A673 (cell line): ENCODE measurements around the gene USP2. TPM values are rescaled to one million over a fixed set of nuclear protein-coding genes. Genes with fewer than 3 reads are reported as not detected.

ENCODE experiments used
- BruUV-seq: library from RNA; stranded (reverse); fragments of 400-500 nt; replicated peaks from 2 replicates; lab custom pipeline; 2021; lab: Mats Ljungman, UMichigan
- CTCF ChIA-PET: fragments of 300-600 bp; sonication (Branson Sonifier 250); formaldehyde crosslinking; loops from one replicate; lab custom pipeline; 2022; ENCODE audit warnings: antibody characterized with exemption; lab: Charles Lee
- POLR2A ChIA-PET: fragments of 300-600 bp; sonication (Branson Sonifier 250); formaldehyde crosslinking; loops from one replicate; lab custom pipeline; 2022; ENCODE audit warnings: antibody characterized with exemption; ENCODE audit not compliant: low non-redundant PET; lab: Charles Lee
- DNase-seq: peaks from one replicate; pipeline ENCODE4 v3.0.0-alpha.2; 2015; ENCODE audit warnings: low spot score
- H3K27ac ChIP-seq: fragments of 200-600 bp; sonication (generic); 2 replicates; pipeline ENCODE4 v1.5.1; 2016; ENCODE audit warnings: mixed run types, low read depth, mild to moderate bottlenecking, mixed read lengths, antibody characterized with exemption, low read length; ENCODE audit not compliant: poor library complexity, severe bottlenecking
- H3K27me3 ChIP-seq: fragments of 200-600 bp; sonication (generic); replicated peaks from 2 replicates; pipeline ENCODE4 v1.6.1; 2017; ENCODE audit warnings: mixed run types, low read depth, mild to moderate bottlenecking, mixed read lengths, antibody characterized with exemption, low read length; ENCODE audit not compliant: insufficient read depth, poor library complexity
- H3K36me3 ChIP-seq: fragments of 200-600 bp; sonication (generic); 2 replicates; pipeline ENCODE4 v1.6.1; 2016; ENCODE audit warnings: mixed run types, mild to moderate bottlenecking, mixed read lengths, antibody characterized with exemption, low read length; ENCODE audit not compliant: insufficient read depth, poor library complexity, severe bottlenecking
- H3K4me1 ChIP-seq: fragments of 200-600 bp; sonication (generic); 2 replicates; pipeline ENCODE4 v1.6.1; 2017; ENCODE audit warnings: mixed run types, mild to moderate bottlenecking, mixed read lengths, antibody characterized with exemption, low read length; ENCODE audit not compliant: insufficient read depth, poor library complexity, severe bottlenecking
- H3K4me3 ChIP-seq: fragments of 200-600 bp; sonication (generic); 2 replicates; pipeline ENCODE4 v1.5.1; 2016; ENCODE audit warnings: low read depth, mixed run types, mild to moderate bottlenecking, mixed read lengths, low read length; ENCODE audit not compliant: poor library complexity, severe bottlenecking
- H3K9me3 ChIP-seq: fragments of 200-600 bp; sonication (generic); 2 replicates; pipeline ENCODE4 v1.6.1; 2016; ENCODE audit warnings: mixed run types, low read depth, mild to moderate bottlenecking, mixed read lengths, antibody characterized with exemption, low read length; ENCODE audit not compliant: poor library complexity, severe bottlenecking
- EZH2 ChIP-seq: fragments of 200-600 bp; sonication (generic); IDR thresholded peaks from 2 replicates; pipeline ENCODE4 v1.6.1; 2017; ENCODE audit warnings: borderline replicate concordance, low read depth, mild to moderate bottlenecking, mixed read lengths, antibody characterized with exemption, low read length; ENCODE audit not compliant: poor library complexity, severe bottlenecking
- intact Hi-C: fragments of 100-400 bp; cut with micrococcal nuclease; formaldehyde crosslinking; loops from one replicate; pipeline ENCODE4 v1.10.0; 2022; ENCODE audit not compliant: unreplicated experiment
- total RNA-seq: library from RNA; stranded (reverse); gene quantifications from 2 replicates; pipeline ENCODE4 v1.2.3, GENCODE V29; 2021
- TF ChIP-seq, protein P1 (sequence below): fragments of 300-800, 200-600 bp; sonication (generic); conservative IDR thresholded peaks from 2 replicates; pipeline ENCODE4 v1.5.1; 2017; ENCODE audit warnings: low read depth, mild to moderate bottlenecking, antibody characterized with exemption, low read length, moderate library complexity, mixed read lengths

The USP2 gene
- total RNA-seq, 1 experiment from 2014 or later = 4.8 TPM

DNA sequence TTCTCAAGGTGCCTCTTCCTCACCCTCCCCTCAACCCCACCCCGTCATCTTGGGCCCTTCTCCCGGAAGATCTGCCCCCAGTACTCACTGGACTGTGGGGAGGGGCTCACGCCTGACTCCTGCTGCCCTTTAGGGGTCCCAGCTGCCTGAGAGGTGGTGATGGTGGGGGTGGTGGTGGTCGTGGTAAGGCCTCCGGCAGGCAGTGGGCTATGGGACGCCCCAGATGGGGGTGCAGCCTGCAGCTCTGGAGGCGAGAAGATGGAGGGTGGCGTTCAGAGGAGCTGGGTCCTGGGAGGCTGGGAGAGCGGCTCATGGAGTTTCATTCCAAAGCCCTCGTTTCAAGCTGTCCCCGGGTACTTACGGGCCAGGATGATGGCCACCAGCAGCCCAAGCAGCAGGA is 35.8 kb downstream of the USP2 start:
- no peak for DNase-seq
- no peak overlapping the region for H3K27ac ChIP-seq
- no peaks in the 10 kb centered on the region for H3K36me3 ChIP-seq
- no peak overlapping the region for H3K4me3 ChIP-seq
- H3K9me3 ChIP-seq = no peaks in the 10 kb centered on the region
- BruUV-seq = no TSS peak
- TF ChIP-seq, protein P1, sequence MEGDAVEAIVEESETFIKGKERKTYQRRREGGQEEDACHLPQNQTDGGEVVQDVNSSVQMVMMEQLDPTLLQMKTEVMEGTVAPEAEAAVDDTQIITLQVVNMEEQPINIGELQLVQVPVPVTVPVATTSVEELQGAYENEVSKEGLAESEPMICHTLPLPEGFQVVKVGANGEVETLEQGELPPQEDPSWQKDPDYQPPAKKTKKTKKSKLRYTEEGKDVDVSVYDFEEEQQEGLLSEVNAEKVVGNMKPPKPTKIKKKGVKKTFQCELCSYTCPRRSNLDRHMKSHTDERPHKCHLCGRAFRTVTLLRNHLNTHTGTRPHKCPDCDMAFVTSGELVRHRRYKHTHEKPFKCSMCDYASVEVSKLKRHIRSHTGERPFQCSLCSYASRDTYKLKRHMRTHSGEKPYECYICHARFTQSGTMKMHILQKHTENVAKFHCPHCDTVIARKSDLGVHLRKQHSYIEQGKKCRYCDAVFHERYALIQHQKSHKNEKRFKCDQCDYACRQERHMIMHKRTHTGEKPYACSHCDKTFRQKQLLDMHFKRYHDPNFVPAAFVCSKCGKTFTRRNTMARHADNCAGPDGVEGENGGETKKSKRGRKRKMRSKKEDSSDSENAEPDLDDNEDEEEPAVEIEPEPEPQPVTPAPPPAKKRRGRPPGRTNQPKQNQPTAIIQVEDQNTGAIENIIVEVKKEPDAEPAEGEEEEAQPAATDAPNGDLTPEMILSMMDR = no peak
- TF ChIP-seq EZH2 = no peak
- peaks cover 8% of the 10 kb centered on the region for H3K27me3 ChIP-seq
- intact Hi-C loops = no loop called here
- ChIA-PET POLR2A (no interaction called here), CTCF (interaction anchor here (0.6 kb wide), 1 partner anchor 10 kb away, joined by 3 read pairs; no protein-coding TSS in a partner anchor)
- no peaks in the 10 kb centered on the region for H3K4me1 ChIP-seq

DNA sequence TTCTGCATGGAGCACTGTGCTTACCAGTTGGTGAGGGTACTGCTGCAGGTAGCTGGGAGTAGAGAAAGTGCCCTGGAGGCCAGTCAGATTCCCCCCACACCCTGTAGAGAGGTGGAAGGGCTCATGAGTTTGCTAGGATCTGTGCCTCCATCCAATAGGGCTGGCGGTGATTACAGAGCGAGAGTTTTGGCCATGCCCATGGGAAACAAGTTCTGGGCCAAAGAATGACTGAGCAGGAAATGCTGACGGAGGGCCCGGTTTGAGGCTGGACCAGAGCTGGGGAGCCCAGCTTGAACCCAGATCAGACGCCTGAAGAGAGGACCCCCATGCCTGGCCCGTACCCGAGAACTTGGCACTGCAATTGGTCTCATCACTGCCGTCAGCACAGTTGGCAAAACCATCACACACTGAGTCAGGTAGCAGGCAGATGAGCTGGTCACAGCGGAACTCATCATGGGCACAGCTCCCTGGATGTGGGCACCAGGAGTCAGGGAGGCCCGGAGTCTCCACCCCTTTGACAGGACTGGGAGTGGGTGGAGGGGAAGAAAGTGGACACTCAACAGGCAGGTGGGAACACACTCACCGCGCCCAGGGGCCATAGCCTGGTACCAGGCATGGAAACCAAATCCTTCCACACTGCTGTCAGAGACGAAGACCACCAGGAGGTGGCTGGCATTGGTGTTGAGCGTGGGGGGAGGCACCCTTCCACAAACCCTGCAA is 37.0 kb downstream of the USP2 start:
- Histone ChIP-seq H3K4me1 (peaks cover 9% of the 10 kb centered on the region), H3K36me3 (no peaks in the 10 kb centered on the region), H3K4me3 (no peak overlapping the region), H3K27me3 (peaks cover 16% of the 10 kb centered on the region), H3K9me3 (no peaks in the 10 kb centered on the region), H3K27ac (no peak overlapping the region)
- BruUV-seq = no TSS peak
- POLR2A ChIA-PET = interaction anchor here (0.7 kb wide), 1 partner anchor 682 kb away, joined by 3 read pairs; no protein-coding TSS in a partner anchor
- no peak for DNase-seq
- TF ChIP-seq EZH2 = no peak
- TF ChIP-seq, protein P1 = no peak
- CTCF ChIA-PET = no interaction called here
- intact Hi-C loops = no loop called here

DNA sequence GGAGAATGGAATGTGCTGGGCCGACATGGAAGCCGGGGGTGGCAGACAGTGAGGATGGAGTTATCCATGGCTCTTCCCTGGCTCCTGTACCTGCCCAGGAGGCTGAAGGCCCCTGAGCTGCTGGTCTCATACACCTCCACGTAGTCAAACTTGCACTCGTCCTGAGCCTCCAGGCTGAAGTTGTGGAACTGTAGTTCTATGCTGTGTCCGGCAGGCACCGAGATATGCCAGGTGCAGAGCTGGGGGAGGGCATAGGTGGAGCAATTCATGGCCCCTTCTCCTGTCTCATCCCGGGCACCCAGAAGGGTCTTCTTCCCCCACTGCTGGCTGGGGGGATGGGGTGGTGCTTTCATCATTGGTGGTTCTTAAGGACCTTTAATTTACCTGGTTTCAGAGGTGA is 37.8 kb downstream of the USP2 start:
- Histone ChIP-seq H3K9me3 (no peaks in the 10 kb centered on the region), H3K4me3 (no peak overlapping the region), H3K27ac (no peak overlapping the region), H3K27me3 (peaks cover 16% of the 10 kb centered on the region), H3K4me1 (peaks cover 16% of the 10 kb centered on the region), H3K36me3 (no peaks in the 10 kb centered on the region)
- no peak for DNase-seq
- TF ChIP-seq, protein P1 = no peak
- TF ChIP-seq EZH2 = no peak
- BruUV-seq = no TSS peak
- CTCF ChIA-PET = no interaction called here
- intact Hi-C loops = no loop called here
- POLR2A ChIA-PET = no interaction called here
